NCI-H748 (cell line): ENCODE measurements around the gene ELK4.
"Not testable (repeated sequence)": the region's sequence is repeated elsewhere in the genome, so short reads cannot be mapped to it uniquely, and the experiment has no call there.

Experiments
- DNase-seq: peaks from one replicate; lab custom pipeline; 2025; ENCODE audit not compliant: unreplicated experiment; lab: John Stamatoyannopoulos, UW

The ELK4 gene

DNA sequence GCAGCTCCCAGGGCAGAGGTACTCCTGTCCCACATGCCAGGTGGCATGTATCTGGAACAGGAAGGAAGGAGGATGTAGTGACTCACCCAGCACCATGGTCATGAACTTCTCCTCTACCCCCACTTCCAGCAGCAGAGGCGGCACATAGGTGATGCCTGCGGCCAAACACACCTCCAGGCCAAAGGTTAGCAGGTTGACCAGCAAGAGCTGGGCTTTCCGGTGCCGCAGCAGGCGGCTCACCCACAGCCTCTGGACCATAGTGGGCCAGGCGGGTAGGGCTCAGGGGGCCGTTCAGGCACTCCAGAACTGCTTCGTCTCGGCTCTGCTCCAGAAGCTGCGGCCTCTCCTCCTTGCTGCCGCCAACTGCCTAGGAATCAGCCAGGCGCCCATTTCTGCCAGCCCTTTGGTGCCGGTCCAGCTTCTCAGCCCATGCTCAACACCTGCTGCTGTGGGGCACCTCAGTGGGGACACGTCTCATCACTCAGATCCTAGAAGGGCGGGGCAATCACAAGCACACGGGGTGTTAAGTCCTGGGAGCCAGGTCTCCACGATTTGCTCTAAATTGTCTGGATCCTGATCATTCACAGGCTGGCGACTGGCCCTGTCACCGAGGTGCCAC lies 32.7 kb upstream of the ELK4 start:
- no peak for DNase-seq

DNA sequence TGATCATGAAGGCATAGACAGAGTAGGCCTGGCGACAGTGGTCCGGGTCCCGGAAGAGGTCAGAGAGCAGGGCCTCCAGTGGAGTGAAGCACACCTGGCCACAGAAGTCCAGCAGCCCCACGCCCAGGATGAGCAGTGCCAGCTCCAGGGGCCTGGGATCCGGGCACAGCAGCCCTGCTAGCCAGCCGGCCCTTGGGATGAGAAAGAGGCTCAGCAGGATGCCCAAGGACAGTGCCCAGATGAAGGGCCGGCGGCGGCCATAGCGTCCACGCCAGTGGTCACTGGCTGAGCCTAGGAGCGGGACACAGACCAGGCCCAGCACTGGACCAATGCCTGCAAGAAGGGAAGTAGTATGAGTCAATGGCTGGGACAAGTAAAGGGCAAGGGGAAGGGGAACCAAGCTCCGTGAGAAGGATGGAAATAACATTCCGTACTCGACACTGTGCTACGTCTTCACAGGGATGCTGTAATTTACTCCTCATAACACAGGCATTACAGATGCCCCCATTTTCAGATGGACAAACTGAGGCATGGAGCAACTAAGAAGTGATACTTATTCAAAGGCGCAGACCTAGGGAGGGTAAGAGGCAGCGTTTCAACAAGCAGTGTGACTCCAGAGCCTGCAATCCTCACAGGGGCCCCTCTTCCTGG lies 31.6 kb upstream of the ELK4 start:
- no peak for DNase-seq

DNA sequence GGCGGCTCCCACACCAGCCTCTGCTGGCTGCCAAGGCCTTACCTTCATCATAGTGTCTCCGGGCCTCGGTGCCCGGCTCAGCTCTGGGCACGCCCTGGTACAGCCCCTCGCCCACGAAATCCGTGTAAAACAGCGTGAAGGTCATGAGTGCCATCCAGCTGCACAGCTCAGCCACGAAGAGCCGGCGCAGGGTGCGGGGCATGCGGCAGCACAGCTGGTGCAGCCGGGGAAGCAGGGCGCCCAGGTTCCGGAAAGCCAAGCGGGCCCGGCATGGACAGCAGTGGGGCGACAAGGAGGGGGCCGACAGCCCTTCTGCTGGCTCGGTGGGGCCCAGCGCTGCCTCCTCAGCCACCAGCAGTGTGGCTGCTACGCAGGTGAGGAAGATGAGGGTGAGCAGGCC lies 31.0 kb upstream of the ELK4 start:
- no peak for DNase-seq

DNA sequence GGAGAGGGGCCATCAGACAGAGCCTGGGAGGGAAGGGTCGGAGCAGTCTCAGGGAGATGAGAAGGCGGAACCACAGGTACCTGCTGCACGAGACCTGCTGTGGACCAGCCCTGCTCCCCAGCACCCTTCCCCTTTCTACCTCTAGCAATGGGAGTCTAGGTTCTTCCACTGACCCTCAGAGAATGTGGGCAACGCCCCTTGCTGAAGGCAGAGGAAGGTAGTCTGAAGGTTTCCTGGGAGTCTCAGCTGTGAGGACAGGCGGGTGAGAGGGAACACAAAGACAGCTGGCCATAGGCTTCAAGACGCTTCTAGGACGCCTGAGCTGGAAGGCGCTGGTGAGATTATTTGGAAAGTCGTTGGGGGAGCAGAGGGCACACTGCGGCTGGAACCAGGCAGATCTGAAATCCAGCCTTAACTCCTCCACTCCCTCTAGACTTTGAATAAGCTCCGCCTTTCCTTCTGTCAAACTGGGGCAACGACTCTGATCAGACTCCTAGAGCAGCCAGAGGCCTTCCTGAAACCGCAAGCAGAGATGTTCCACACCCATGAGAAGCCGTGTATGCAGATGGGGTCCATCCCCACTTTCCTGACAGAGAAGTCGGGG lies 30.4 kb upstream of the ELK4 start:
- no peak for DNase-seq

DNA sequence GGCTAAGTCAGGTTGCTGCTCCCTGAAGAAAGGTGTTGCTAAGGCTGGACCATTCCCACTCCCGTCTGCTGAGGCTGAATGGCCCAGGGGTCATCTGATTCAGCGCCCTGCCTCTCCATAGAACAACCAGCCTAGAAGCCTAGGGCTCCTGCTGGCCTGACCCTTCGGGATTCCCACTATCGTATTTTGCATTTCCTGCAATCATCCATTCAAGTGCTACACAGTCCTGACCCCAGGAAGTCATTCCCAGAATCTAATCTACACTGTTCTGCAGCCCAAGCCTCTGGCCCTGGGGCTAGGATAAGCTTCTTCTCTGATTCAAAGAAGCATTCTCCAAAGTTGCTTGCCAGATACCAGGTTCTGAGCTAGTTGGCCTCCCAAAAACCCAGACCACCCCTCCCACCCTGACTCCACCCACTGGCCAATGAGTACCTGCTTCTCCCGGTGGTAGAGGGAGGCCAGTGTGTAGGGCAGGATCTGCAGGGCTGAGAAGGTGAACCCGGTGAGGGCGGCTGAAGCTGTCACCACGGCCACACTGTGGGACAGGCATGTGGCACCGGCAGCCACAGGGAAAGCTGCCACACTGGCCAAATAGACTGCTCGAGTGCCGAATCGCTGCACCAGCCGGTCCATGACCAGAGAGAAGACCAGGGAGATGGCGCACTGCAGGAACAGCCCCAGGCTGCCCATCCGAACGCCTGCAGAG lies 29.8 kb upstream of the ELK4 start:
- DNase-seq = no peak

DNA sequence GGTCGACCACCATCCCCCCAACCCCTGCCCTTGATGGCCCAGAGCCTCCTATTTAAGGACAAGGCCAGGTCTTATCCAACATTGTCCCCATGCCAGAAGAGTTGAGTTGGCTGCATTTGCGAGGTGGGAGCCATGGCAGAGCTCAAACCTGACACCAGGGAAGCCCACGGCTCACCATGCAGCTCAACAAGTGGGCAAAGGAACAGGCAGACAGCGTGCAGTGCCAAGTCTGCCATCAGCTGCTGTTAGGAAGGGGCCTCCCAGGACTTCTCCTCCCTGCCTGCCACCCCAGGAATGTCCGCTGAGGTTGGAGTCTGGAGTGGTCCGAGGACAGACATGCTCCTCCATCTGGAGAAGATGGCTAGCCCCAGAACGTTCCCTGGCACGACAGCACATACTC lies 28.6 kb upstream of the ELK4 start:
- DNase-seq = no peak

DNA sequence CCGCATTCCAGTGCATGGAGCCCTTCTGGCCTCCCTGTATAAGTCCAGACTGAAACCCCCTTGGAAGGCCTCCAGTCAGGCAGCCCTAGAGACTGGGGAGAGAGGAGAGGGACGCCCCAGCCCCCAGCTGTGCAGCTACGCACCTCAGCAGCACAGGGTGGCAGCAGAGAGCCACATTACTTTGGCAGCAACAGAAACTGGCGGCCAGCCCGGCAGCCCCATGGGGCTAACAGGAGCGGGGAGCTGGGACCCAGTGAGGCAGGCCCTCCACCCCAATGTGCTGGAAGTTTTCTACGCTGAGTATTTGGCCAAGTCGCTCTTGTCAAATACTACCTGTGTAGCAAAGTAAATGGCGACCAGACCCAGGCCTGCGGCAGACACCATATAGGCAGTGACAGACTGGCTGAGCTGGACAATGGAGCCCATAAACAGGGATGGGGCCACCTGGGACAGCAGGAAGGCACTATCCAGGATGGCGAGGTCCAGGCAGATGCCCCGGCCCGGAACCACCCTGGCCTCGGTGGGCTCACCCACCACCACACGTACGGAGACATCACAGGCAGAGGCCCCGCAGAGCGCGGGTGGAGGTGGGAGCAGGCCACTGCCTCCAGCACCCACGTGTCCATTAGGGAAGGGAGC lies 27.3 kb upstream of the ELK4 start:
- peak; percentile 51 for DNase-seq

DNA sequence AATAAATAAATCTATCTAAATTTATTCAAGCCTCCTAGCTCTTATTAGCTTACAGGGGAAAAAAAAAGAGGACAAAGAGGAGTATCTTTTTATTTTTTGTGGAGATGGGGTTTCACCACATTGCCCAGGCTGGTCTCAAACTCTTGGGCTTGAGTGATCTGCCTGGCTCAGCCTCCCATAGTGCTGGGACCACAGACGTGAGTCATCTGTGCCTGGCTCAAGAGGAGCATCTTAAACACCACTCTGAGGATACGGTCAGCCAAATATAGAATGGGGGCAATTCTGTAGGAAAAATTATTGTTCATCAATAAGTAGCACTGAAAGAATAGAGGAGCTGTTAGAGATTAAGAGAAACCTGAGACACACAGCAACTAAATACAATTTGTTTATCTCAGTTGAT lies 24.4 kb upstream of the ELK4 start:
- no peak for DNase-seq

DNA sequence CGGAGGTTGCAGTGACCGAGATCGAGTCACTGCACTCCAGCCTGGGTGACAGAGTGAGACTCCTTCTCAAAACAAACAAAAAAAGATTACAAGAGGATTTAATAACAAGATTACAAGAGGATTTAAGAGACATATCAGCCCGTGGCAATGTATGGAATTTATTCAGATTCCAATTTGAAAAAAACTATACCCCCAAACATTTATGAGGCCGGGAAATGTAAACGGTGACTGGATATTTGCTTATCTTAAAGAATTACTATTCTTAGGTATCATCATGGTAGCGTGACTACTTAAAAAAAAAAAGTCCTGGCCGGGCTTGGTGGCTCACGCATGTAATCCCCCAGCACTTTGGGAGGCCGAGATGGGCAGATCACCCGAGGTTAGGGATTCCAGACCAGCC lies 21.2 kb upstream of the ELK4 start:
- DNase-seq = no peak

DNA sequence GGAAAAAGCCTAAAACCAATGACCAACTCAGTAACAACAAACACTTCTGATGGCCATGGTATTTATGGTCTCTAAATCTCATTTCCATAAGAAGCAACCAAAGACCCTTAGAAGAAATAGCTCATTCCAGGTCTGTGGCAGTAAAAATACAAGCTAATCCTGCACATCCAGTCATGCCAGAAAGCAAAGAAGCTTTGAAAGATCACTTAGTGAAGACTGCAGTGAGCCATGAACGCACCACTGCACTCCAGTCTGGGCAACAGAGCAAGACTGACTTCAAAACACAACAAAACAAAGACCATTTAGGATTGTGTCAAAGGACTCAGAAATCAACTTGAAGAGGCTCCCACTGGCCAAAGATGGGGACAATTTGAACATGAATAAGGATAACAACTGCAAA lies 18.4 kb upstream of the ELK4 start:
- DNase-seq = no peak

DNA sequence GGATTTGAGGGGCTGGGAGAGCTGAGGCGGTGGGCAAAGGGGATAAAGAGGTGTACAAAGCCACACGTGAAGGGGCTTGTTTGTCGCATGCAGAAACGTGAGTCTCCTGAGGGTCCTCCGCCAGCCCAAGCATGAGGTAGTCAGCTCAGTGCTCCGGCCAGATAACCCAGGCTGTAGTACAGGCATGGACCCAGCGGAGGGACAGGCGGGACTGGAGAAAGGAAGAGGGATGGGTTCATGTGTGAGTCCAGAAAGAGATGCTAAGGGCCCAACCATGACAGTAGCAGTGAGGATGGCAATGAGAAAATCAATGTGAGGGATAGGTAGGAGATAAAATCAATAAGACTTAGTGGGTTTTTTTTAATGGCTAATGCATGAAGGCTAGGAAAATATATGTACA lies 13.7 kb upstream of the ELK4 start:
- DNase-seq = no peak

DNA sequence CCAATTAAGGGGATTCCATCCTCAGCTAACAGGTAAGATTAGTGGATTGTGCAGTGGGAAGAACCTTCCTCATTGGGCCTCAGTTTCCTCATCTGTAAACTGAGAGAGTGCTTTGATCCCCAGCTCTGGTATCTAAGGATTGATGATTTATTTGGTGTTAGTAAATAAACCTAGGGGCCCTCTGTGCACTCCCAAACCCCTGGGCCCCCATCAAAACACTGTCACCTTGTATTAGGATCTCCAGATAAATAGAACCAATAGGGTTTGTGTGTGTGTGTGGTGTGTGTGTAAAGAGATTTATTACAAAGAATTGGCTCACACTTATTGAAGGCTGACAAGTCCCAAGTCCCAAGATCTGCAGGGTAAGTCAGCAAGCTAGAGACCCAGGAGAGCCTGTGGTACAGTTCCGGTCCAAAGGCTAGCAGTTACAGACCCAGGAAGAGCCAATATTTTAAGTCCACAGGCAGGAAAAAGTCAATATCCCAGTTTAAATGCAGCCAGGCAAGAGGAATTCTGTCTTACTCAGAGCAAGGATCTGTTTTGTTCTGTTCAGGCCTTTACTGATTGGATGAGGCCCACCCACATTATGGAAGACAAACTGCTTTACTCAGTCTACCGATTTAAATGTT lies 11.0 kb upstream of the ELK4 start:
- no peak for DNase-seq

DNA sequence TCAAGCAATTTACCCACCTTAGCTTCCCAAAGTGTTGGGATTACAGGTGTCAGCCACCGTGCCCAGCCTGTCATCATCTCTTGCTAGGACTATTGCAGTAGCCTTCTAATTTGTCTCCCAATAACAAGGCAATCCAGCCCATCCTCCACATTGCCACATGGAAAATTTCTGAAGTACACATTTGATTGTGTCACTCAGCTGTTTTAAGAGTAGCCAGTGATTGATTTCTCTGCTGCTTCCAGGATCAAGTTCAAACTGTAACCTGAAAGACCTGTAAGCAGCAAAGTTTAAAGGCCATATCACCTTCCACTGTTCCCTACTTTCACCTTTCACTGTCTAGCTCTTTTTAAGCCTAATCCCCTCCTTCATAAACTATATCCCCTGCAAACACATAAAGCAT lies 7.8 kb upstream of the ELK4 start:
- no peak for DNase-seq

DNA sequence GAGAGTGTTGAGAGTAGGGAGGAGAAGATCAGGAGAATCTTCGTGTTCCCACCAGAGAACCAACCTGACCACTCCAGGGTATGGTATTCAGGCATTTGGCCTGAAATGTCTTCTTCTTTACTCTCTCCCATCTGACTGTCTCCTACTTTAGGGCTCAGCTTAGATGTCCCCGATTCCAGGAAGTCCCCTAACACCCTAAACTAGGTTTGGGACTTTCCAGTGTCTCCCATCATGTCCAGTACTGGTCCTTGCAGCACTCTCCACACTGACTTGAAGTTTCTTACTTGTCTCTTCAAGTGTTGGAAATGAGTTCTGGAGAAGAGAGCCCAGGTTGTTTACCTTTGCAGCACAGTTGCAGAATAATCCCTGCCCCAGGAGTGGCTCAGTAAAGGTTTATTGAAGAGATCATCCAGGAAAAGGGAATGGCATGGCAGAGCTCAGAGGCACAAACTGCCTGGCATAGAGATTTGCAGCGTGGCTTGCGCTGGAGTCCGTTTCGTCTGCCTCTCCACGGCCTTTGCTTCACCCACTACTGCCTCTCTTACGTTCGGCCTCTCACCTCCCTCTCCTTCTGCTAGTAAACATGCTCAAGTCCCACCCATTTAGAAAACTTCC lies 6.2 kb upstream of the ELK4 start:
- DNase-seq = no peak

DNA sequence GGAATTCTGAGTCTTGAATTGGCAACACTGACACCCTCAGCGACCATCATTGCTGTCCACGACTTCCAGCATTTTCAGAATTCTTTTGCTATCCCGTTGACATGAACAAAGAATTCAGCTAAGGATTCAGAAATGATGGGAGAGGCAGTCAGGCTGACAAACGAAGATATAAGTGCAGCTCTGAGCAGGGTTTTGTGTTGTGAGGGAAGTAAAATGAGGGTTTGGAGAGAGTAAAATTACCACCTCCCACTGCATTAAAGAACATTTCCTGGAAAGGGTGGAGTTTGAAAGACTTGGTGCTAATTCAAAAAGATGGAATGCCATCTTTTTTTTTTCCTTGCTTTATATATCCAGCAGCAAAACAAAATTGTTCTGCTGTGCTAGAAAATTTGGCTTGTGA lies 4.9 kb upstream of the ELK4 start:
- DNase-seq = no peak

DNA sequence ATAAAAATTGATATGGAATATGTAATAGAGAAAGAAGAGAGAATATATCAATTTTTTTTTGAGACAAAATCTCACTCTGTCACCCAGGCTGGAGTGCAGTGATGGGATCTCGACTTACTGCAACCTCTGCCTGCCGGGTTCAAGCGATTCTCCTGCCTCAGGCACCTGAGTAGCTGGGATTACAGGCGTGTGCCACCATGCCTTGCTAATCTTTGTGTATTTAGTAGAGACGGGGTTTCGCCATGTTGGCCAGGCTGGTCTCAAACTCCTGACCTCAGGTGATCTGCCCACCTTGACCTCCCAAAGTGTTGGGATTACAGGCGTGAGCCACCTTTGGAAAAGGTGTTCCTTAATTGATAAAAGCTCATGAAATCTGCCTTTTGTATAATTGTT lies 4.3 kb upstream of the ELK4 start:
- DNase-seq = not testable (repeated sequence)

DNA sequence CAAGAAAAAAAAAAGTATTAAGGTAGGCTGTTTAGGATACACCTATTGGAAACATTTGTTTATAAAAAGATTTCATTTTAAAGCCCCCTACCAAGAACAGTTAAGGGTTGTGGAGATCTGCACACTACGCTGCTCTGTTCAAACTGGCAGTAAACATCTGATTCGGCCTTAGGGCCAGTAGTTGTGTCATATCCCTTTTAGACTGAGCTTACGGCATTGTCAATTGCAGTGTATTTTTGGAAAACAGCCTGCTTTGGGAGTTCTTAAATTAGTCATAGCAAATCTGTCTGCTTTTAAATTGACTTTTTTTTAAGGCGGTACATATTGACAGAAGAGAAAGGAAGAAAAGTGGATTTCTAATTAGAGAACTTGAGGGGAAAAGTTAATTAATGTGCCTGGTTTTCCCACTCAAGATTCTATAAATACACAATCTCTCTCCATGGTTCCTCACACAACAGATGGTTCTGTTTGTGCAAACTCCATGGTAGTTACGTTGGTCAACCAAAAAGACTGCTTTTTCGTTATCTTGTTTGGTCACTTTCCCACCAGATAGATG lies 1.7 kb upstream of the ELK4 start:
- no peak for DNase-seq

DNA sequence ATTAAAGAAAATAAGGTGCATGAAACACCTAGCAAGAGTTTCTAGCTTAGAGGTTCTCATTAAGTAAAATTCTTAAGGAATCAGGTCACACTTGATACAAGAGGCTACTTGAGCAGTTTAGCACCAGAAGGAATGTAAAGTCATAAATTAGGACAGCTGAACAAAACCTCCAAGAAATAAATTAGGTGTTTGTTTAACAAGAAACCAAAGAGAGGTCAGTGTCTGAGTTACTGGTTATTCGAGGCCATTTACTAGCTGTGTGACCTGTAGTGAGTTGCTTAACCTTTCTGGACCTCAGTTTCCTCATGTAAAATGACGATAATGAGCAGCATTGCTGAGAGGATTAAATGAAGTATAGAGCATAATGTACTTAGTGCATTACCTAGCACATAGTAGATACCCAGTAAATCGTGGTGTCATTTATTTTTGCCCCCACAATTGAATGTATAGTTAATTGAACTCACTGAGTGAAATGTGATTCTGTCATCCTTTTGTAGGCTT lies 908 bp upstream of the ELK4 start:
- DNase-seq = no peak

DNA sequence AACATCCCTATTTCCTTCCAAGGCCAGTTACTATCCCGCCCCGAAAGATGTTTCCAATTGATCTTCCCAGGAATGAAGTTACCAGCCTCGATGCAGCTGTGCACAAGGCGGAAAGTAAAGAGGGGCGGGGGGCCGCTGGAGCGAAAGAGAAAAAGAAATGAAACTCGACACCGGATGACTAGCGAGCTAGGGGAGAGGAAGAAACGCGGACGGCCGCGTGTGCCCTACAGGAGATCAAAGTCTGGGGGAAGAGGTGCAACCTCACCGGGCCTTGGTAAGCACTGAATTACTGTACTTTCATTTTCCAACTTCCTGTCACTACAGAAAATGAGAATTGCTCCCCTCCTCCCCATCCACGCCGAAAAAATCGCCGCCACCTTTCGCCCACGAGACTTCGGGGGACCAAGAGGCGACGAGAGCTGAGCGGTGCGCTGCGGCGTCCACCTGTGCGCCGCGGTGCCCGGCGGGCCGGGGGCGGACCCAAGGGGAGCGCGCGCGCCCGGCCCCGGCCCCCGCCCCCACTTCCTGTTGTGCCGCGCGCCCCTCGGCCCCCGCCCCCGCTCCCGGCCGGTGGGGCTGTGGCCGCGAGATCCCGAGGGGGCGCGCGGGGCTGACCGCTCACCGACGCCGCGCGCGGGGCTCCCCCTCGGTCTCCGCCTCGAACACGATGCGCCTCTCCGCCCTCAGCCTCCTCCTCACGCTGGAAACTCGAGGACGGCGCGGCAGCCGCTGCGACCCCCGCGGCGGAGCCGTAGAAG lies 622 bp downstream of the ELK4 start:
- DNase-seq = peak; percentile 86

DNA sequence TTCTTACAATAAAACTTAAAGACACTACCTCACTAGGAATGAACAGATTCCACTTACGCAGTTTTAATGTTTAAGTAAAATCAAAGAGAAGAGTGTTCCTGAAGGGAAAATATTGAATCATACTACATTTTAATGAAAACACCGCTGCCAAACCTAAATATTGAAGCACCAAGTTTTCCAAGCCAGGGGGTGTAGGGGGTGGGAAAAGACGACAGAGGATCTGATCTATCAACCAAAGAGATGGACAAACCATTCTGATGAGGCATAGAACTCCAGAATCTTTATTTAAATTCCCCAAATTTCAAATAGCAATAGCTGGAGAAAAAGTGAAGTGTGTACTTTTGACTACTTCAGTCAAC lies 1.2 kb downstream of the ELK4 start:
- DNase-seq = no peak
